HCT116 (cell line): ENCODE results near the gene ATP5F1D. TPM values are rescaled to one million over a fixed set of nuclear protein-coding genes. Genes with fewer than 3 reads are reported as not detected.
A peak's percentile ranks its signal among the peaks of the same experiment; 100 is the strongest.

Experiments
- ATAC-seq: fragments of 200-7000 bp; cut with Tn5 transposase; 2 replicates; pipeline ENCODE4 v1.9.1; 2020; ENCODE audit warnings: mild to moderate bottlenecking, moderate library complexity
- BruUV-seq: library from RNA; stranded (reverse); fragments of 400-500 nt; replicated peaks from 2 replicates; lab custom pipeline; 2021; lab: Mats Ljungman, UMichigan
- CTCF ChIA-PET: fragments of 300-600 bp; sonication (Branson Sonifier 250); formaldehyde crosslinking; loops from one replicate; lab custom pipeline; 2021; ENCODE audit warnings: antibody characterized with exemption; lab: Charles Lee
- POLR2A ChIA-PET: fragments of 300-600, 350-600 bp; sonication (Branson Sonifier 250); formaldehyde crosslinking; loops from one replicate; lab custom pipeline; 2021; ENCODE audit warnings: antibody characterized with exemption; lab: Charles Lee
- RAD21 ChIA-PET, 2 experiments: fragments of 300-600 bp; sonication (Branson Sonifier 250); formaldehyde crosslinking; loops; one replicate each; lab custom pipeline; 2023; ENCODE audit warnings: low total read pairs in 2 of 2; ENCODE audit not compliant: uncharacterized antibody in 2 of 2, unreplicated experiment in 2 of 2, low non-redundant PET in 1 of 2; lab: Charles Lee
- DNase-seq: peaks from one replicate; pipeline ENCODE4 v3.0.0-alpha.2; 2010; ENCODE audit warnings: low read depth, low spot score
- H2AFZ ChIP-seq: fragments of 200-600 bp; shearing (Covaris generic), sonication (generic); 2 replicates; pipeline ENCODE4 v1.6.1; 2017; ENCODE audit warnings: low read depth, mixed run types, mixed read lengths, antibody characterized with exemption, low read length; ENCODE audit not compliant: poor library complexity, severe bottlenecking
- H3K27ac ChIP-seq: 2 replicates; pipeline ENCODE4 v1.5.1; 2012; ENCODE audit warnings: low read depth, low read length
- H3K27me3 ChIP-seq: fragments of 200-600 bp; sonication (generic); 2 replicates; pipeline ENCODE4 v1.6.1; 2016; ENCODE audit warnings: mixed run types, low read length, mixed read lengths; ENCODE audit not compliant: insufficient read depth
- H3K36me3 ChIP-seq, 2 experiments: fragments of 200-500 bp in 1 of 2; fragments of 200-600 bp in 1 of 2; sonication (Bioruptor generic) in 1 of 2; sonication (generic) in 1 of 2; 2 replicates each; pipeline versions ENCODE4 v1.5.1 to v1.6.1; 2014 to 2016; ENCODE audit warnings: low read length in 2 of 2, inconsistent platforms in 1 of 2, mixed read lengths in 1 of 2, mixed run types in 1 of 2; ENCODE audit not compliant: insufficient read depth in 2 of 2, control insufficient read depth in 1 of 2
- H3K4me1 ChIP-seq, 2 experiments: fragments of 200-600 bp in 1 of 2; sonication (generic) in 1 of 2; 2 replicates each; pipeline versions ENCODE4 v1.5.1 to v1.6.1; 2012 to 2017; ENCODE audit warnings: low read length in 2 of 2, inconsistent platforms in 1 of 2, mild to moderate bottlenecking in 1 of 2, mixed read lengths in 1 of 2, mixed run types in 1 of 2, moderate library complexity in 1 of 2; ENCODE audit not compliant: insufficient read depth in 2 of 2, control insufficient read depth in 1 of 2
- H3K4me2 ChIP-seq: fragments of 200-600 bp; sonication (generic); 2 replicates; pipeline ENCODE4 v1.6.1; 2017; ENCODE audit warnings: mixed run types, low read length, mixed read lengths
- H3K4me3 ChIP-seq, 2 experiments: fragments of 200-600 bp in 1 of 2; sonication (generic) in 1 of 2; replicated peaks in 1 of 2; 2 replicates each; pipeline ENCODE4 v1.5.1; 2011 to 2016; ENCODE audit warnings: low read length in 2 of 2, control low read depth in 1 of 2, low read depth in 1 of 2, mild to moderate bottlenecking in 1 of 2, mixed read lengths in 1 of 2, mixed run types in 1 of 2
- H3K79me2 ChIP-seq: fragments of 200-600 bp; sonication (generic); 2 replicates; pipeline ENCODE4 v1.6.1; 2017; ENCODE audit warnings: mild to moderate bottlenecking, mixed run types, low read length, moderate library complexity, mixed read lengths; ENCODE audit not compliant: insufficient read depth
- H3K9ac ChIP-seq: fragments of 200-600 bp; sonication (generic); 2 replicates; pipeline ENCODE4 v1.6.1; 2016; ENCODE audit warnings: low read length, mixed read lengths
- H3K9me2 ChIP-seq: fragments of 200-600 bp; sonication (generic), shearing (Covaris generic); 2 replicates; pipeline ENCODE4 v1.6.1; 2017; ENCODE audit warnings: mixed run types, mild to moderate bottlenecking, moderate library complexity; ENCODE audit not compliant: insufficient read depth
- H3K9me3 ChIP-seq, 2 experiments: fragments of 200-500 bp in 1 of 2; fragments of 200-600 bp in 1 of 2; sonication (Bioruptor generic) in 1 of 2; sonication (generic) in 1 of 2; 2 replicates each; pipeline ENCODE4 v1.6.1; 2014 to 2017; ENCODE audit warnings: low read length in 2 of 2, mixed read lengths in 2 of 2, inconsistent platforms in 1 of 2, low read depth in 1 of 2, mild to moderate bottlenecking in 1 of 2, mixed run types in 1 of 2, moderate library complexity in 1 of 2; ENCODE audit not compliant: control insufficient read depth in 1 of 2, insufficient read depth in 1 of 2
- H4K20me1 ChIP-seq: fragments of 200-600 bp; sonication (generic), shearing (Covaris generic); 2 replicates; pipeline ENCODE4 v1.6.1; 2017; ENCODE audit warnings: mixed run types, mild to moderate bottlenecking, moderate library complexity; ENCODE audit not compliant: insufficient read depth
- CBX3 ChIP-seq: IDR thresholded peaks from 2 replicates; pipeline ENCODE4 v1.6.1; 2012; ENCODE audit warnings: low read depth
- CEBPB ChIP-seq: IDR thresholded peaks from 2 replicates; pipeline ENCODE4 v1.6.1; 2012; ENCODE audit warnings: low read depth
- CTCF ChIP-seq, 3 experiments: fragments of 200-600 bp in 1 of 3; sonication (generic) in 1 of 3; IDR thresholded peaks in 2 of 3; conservative IDR thresholded peaks in 1 of 3; 2 replicates each; pipeline ENCODE4 v1.5.1; 2012 to 2017; ENCODE audit warnings: low read depth in 2 of 3, low read length in 2 of 3, antibody characterized with exemption in 1 of 3, borderline replicate concordance in 1 of 3, control low read depth in 1 of 3, mild to moderate bottlenecking in 1 of 3, mixed read lengths in 1 of 3, mixed run types in 1 of 3, moderate library complexity in 1 of 3; ENCODE audit not compliant: insufficient read depth in 1 of 3
- EGR1 ChIP-seq: IDR thresholded peaks from 2 replicates; pipeline ENCODE4 v1.6.1; 2012; ENCODE audit warnings: low read depth
- FOSL1 ChIP-seq: IDR thresholded peaks from 2 replicates; pipeline ENCODE4 v1.6.1; 2012; ENCODE audit warnings: low read depth
- JUND ChIP-seq: IDR thresholded peaks from 2 replicates; pipeline ENCODE4 v1.6.1; 2012
- POLR2A ChIP-seq: IDR thresholded peaks from 2 replicates; pipeline ENCODE4 v1.7.0; 2011; ENCODE audit warnings: borderline replicate concordance; ENCODE audit not compliant: insufficient read depth, insufficient read length; ENCODE audit errors: extremely low read depth
- POLR2AphosphoS5 ChIP-seq: IDR thresholded peaks from 2 replicates; pipeline ENCODE4 v1.6.1; 2011; ENCODE audit warnings: mild to moderate bottlenecking, low read depth, low read length, moderate library complexity
- SP1 ChIP-seq: IDR thresholded peaks from 2 replicates; pipeline ENCODE4 v1.6.1; 2012; ENCODE audit warnings: low read depth
- SRF ChIP-seq: IDR thresholded peaks from 2 replicates; pipeline ENCODE4 v1.6.1; 2012; ENCODE audit warnings: low read depth
- TCF7L2 ChIP-seq: IDR thresholded peaks from 2 replicates; pipeline ENCODE4 v1.7.0; 2011; ENCODE audit warnings: borderline replicate concordance, inconsistent platforms; ENCODE audit not compliant: insufficient read depth, insufficient read length; ENCODE audit errors: extremely low read depth
- YY1 ChIP-seq: IDR thresholded peaks from 2 replicates; pipeline ENCODE4 v1.6.1; 2011; ENCODE audit warnings: low read length, low read depth, moderate library complexity, mild to moderate bottlenecking; ENCODE audit not compliant: insufficient replicate concordance; ENCODE audit errors: extremely low read depth
- ZBTB33 ChIP-seq: IDR thresholded peaks from 2 replicates; pipeline ENCODE4 v1.6.1; 2011; ENCODE audit warnings: mild to moderate bottlenecking, low read length, moderate library complexity; ENCODE audit not compliant: insufficient replicate concordance; ENCODE audit errors: extremely low read depth
- ZFX ChIP-seq: fragments of 450-650 bp; IDR thresholded peaks from 2 replicates; pipeline ENCODE4 v1.6.1; 2017
- intact Hi-C: fragments of 100-400 bp; cut with micrococcal nuclease; formaldehyde crosslinking; loops from 2 replicates; pipeline ENCODE4 v1.10.0; 2022
- total RNA-seq: library from RNA; stranded (reverse); gene quantifications from one replicate; pipeline ENCODE4 v1.2.1, GENCODE V29; 2021; ENCODE audit not compliant: unreplicated experiment
- TF ChIP-seq, protein P1 (sequence below): IDR thresholded peaks from 2 replicates; pipeline ENCODE4 v1.6.1; 2012; ENCODE audit warnings: low read depth

Gene ATP5F1D
- total RNA-seq, 1 experiment from 2014 or later = 428 TPM

GRCh38 chr19:1262623-1263123 is 21.1 kb downstream of the ATP5F1D start (continued):
- no peak for TF ChIP-seq ZBTB33
- TF ChIP-seq POLR2AphosphoS5 = no peak
- no peak for TF ChIP-seq POLR2A

DNA sequence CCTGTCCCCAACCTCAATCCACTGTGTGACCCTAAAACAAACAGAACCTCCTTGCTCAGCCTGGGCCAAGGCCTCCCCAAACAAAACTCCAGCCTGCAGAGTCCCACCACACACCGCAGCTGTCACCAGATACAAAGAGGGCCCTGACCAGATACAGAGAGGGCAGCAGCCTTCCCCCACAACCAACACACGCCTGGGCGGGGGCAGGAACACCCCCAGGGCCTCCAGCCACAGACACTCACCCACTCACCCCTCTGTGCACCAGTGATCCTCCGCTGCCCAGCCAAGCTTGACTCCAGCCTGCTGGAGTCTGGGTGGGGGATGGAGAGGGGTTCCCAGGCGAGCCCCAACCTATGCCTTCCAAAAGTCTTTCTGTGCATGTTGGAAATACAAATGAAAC is 21.6 kb downstream of the ATP5F1D start:
- Histone ChIP-seq H3K36me3 (peaks cover 0 to 2% of the 10 kb centered on the region in 2 experiments; a peak in 2 of 4 replicates), H3K27ac (peak overlapping the region; percentile 99), H3K9me3 (no peaks in the 10 kb centered on the region), H3K4me3 (no peak overlapping the region), H3K4me2 (peak overlapping the region; percentile 98), H4K20me1 (no peaks in the 10 kb centered on the region), H2AFZ (no peak overlapping the region), H3K9ac (peak overlapping the region; percentile 99), H3K27me3 (no peaks in the 10 kb centered on the region), H3K9me2 (no peaks in the 10 kb centered on the region), H3K79me2 (peaks cover 10% of the 10 kb centered on the region), H3K4me1 (peaks cover 59 to 96% of the 10 kb centered on the region in 2 experiments)
- POLR2A ChIA-PET = interaction anchor here (1.3 kb wide), 1 partner anchor 10 kb away, joined by 3 read pairs; no protein-coding TSS in a partner anchor
- ATAC-seq (no peak), DNase-seq (no peak)
- RAD21 ChIA-PET = no interaction called here
- intact Hi-C loops = no loop called here
- CTCF ChIA-PET = no interaction called here
- BruUV-seq = no TSS peak
- TF ChIP-seq POLR2AphosphoS5 = no peak
- no peak for TF ChIP-seq JUND
- no peak for TF ChIP-seq EGR1
- TF ChIP-seq CEBPB = no peak
- TF ChIP-seq ZBTB33 = no peak
- no peak for TF ChIP-seq TCF7L2
- TF ChIP-seq POLR2A = no peak
- TF ChIP-seq CBX3 = no peak
- TF ChIP-seq, protein P1, sequence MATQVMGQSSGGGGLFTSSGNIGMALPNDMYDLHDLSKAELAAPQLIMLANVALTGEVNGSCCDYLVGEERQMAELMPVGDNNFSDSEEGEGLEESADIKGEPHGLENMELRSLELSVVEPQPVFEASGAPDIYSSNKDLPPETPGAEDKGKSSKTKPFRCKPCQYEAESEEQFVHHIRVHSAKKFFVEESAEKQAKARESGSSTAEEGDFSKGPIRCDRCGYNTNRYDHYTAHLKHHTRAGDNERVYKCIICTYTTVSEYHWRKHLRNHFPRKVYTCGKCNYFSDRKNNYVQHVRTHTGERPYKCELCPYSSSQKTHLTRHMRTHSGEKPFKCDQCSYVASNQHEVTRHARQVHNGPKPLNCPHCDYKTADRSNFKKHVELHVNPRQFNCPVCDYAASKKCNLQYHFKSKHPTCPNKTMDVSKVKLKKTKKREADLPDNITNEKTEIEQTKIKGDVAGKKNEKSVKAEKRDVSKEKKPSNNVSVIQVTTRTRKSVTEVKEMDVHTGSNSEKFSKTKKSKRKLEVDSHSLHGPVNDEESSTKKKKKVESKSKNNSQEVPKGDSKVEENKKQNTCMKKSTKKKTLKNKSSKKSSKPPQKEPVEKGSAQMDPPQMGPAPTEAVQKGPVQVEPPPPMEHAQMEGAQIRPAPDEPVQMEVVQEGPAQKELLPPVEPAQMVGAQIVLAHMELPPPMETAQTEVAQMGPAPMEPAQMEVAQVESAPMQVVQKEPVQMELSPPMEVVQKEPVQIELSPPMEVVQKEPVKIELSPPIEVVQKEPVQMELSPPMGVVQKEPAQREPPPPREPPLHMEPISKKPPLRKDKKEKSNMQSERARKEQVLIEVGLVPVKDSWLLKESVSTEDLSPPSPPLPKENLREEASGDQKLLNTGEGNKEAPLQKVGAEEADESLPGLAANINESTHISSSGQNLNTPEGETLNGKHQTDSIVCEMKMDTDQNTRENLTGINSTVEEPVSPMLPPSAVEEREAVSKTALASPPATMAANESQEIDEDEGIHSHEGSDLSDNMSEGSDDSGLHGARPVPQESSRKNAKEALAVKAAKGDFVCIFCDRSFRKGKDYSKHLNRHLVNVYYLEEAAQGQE = no peak
- TF ChIP-seq FOSL1 = no peak
- no peak for TF ChIP-seq SP1
- TF ChIP-seq YY1 = no peak
- no peak for TF ChIP-seq ZFX
- no peak for TF ChIP-seq SRF
- no peak for TF ChIP-seq CTCF (IDR thresholded peaks at IDR 0.05 in 2 of 3, conservative IDR thresholded peaks at IDR 0.05 in 1 of 3; ENCODE audit: borderline replicate concordance in 1 of 3, insufficient read depth in 1 of 3, low read depth in 2 of 3, low read length in 2 of 3)
